Measurements from ENCODE around the gene AP3M1.

Gene AP3M1

GRCh38 chr10:74164716-74165529 is 14.3 kb upstream of the AP3M1 start:
- no peak for TF ChIP-seq ZNF70 (CRISPR knock-in tag; IDR thresholded peaks at IDR 0.05)
- no peak for TF ChIP-seq BACH2 (CRISPR knock-in tag; IDR thresholded peaks at IDR 0.05; ENCODE audit: borderline replicate concordance)
- no peak for TF ChIP-seq CREB5 (CRISPR knock-in tag; IDR thresholded peaks at IDR 0.05; ENCODE audit: low read depth)
- TF ChIP-seq TOX (CRISPR knock-in tag; IDR thresholded peaks at IDR 0.05; ENCODE audit: borderline replicate concordance) = no peak
- TF ChIP-seq ZFP3 (CRISPR knock-in tag; IDR thresholded peaks at IDR 0.05) = no peak
- TF ChIP-seq ZC3H10 (CRISPR knock-in tag; IDR thresholded peaks at IDR 0.05) = no peak
- no peak for TF ChIP-seq GLIS3 (CRISPR knock-in tag; IDR thresholded peaks at IDR 0.05)
- TF ChIP-seq ZNF8 (CRISPR knock-in tag; IDR thresholded peaks at IDR 0.05) = no peak
- TF ChIP-seq, protein P1, sequence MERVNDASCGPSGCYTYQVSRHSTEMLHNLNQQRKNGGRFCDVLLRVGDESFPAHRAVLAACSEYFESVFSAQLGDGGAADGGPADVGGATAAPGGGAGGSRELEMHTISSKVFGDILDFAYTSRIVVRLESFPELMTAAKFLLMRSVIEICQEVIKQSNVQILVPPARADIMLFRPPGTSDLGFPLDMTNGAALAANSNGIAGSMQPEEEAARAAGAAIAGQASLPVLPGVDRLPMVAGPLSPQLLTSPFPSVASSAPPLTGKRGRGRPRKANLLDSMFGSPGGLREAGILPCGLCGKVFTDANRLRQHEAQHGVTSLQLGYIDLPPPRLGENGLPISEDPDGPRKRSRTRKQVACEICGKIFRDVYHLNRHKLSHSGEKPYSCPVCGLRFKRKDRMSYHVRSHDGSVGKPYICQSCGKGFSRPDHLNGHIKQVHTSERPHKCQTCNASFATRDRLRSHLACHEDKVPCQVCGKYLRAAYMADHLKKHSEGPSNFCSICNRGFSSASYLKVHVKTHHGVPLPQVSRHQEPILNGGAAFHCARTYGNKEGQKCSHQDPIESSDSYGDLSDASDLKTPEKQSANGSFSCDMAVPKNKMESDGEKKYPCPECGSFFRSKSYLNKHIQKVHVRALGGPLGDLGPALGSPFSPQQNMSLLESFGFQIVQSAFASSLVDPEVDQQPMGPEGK (CRISPR knock-in tag; IDR thresholded peaks at IDR 0.05; ENCODE audit: borderline replicate concordance) = no peak
- no peak for TF ChIP-seq CSDC2 (CRISPR knock-in tag; IDR thresholded peaks at IDR 0.05)
- ATAC-seq = no peak

GRCh38 chr10:74163319-74164068 is 12.9 kb upstream of the AP3M1 start:
- TF ChIP-seq SNAI2 (CRISPR knock-in tag; IDR thresholded peaks at IDR 0.05) (no peak), TOX (CRISPR knock-in tag; IDR thresholded peaks at IDR 0.05; ENCODE audit: borderline replicate concordance) (no peak), ARNTL (CRISPR knock-in tag; IDR thresholded peaks at IDR 0.05; ENCODE audit: borderline replicate concordance, low read depth) (no peak), ZC3H10 (CRISPR knock-in tag; IDR thresholded peaks at IDR 0.05) (no peak), RARB (CRISPR knock-in tag; IDR thresholded peaks at IDR 0.05) (no peak), ISL1 (CRISPR knock-in tag; IDR thresholded peaks at IDR 0.05) (no peak), BACH2 (CRISPR knock-in tag; IDR thresholded peaks at IDR 0.05; ENCODE audit: borderline replicate concordance) (no peak), TCF4 (CRISPR knock-in tag; IDR thresholded peaks at IDR 0.05; ENCODE audit: borderline replicate concordance) (no peak), CSRNP3 (CRISPR knock-in tag; IDR thresholded peaks at IDR 0.05) (no peak), CSDC2 (CRISPR knock-in tag; IDR thresholded peaks at IDR 0.05) (no peak), PPARA (CRISPR knock-in tag; IDR thresholded peaks at IDR 0.05; ENCODE audit: borderline replicate concordance) (no peak)
- TF ChIP-seq, protein P2, sequence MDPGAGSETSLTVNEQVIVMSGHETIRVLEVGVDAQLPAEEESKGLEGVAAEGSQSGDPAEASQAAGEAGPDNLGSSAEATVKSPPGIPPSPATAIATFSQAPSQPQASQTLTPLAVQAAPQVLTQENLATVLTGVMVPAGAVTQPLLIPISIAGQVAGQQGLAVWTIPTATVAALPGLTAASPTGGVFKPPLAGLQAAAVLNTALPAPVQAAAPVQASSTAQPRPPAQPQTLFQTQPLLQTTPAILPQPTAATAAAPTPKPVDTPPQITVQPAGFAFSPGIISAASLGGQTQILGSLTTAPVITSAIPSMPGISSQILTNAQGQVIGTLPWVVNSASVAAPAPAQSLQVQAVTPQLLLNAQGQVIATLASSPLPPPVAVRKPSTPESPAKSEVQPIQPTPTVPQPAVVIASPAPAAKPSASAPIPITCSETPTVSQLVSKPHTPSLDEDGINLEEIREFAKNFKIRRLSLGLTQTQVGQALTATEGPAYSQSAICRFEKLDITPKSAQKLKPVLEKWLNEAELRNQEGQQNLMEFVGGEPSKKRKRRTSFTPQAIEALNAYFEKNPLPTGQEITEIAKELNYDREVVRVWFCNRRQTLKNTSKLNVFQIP (CRISPR knock-in tag; IDR thresholded peaks at IDR 0.05; ENCODE audit: borderline replicate concordance, low read depth) = no peak
- TF ChIP-seq, protein P1 (CRISPR knock-in tag; IDR thresholded peaks at IDR 0.05; ENCODE audit: borderline replicate concordance) = no peak
- no peak for ATAC-seq

- ATAC-seq = no peak
- TF ChIP-seq ZC3H10 (CRISPR knock-in tag; IDR thresholded peaks at IDR 0.05) (no peak), RARB (CRISPR knock-in tag; IDR thresholded peaks at IDR 0.05) (no peak), SNAI2 (CRISPR knock-in tag; IDR thresholded peaks at IDR 0.05) (no peak)
Observed at GRCh38 chr10:74160013-74160412, 9.4 kb upstream of the AP3M1 start.
